ENCODE data around the gene HHIP.
"Not testable (repeated sequence)": the region's sequence is repeated elsewhere in the genome, so short reads cannot be mapped to it uniquely, and the experiment has no call there.

Gene HHIP

DNA sequence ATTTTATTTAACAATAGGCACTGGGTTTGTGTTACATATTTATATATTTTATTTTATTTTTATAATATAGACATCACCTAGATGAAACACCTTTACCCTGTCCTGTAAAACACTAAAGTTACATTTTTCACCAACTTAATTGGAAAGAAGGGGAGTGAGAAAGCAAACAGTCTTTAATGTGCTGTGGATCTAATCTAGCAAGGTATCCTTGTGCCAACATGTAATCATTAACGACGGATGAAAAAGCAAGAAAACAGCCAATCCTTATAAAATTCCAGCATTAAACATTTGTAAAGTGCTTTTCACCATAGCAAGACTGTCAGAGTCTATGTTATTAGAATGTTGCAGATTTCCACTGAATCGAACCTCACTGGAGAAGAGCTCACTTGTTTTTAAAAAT, 92.7 kb downstream of the HHIP start:
- no peak for DNase-seq (ENCODE audit: low read depth, low spot score)
- no peak overlapping the region for H3K27ac ChIP-seq

GRCh38 chr4:144739511-144740033, 93.6 kb downstream of the HHIP start:
- no peak for DNase-seq (ENCODE audit: low read depth, low spot score)
- no peak overlapping the region for H3K27ac ChIP-seq

DNA sequence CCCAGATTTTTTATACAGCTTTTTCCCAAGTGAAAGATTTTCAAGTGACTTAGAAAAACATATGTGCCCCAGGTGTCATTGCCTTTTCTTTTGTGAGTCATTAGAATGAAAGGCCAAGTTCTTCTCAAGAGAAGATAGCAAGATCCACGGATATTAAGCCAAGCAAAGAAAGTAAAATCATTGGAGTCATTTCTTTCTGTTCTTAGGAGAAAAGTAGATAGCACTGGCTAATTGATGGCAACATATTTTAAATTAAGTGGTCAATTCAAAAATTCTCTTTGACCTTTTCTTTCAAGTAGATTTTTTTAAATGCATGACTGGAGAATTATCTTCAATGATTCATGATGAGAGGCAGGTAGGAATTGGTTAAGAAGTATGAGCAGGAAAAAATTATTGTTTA, 94.4 kb downstream of the HHIP start:
- no peak overlapping the region for H3K27ac ChIP-seq
- no peak for DNase-seq (ENCODE audit: low read depth, low spot score)

- no peak for DNase-seq (ENCODE audit: low read depth, low spot score)
Observed at GRCh38 chr4:144748814-144749555, 103.0 kb downstream of the HHIP start.

DNA sequence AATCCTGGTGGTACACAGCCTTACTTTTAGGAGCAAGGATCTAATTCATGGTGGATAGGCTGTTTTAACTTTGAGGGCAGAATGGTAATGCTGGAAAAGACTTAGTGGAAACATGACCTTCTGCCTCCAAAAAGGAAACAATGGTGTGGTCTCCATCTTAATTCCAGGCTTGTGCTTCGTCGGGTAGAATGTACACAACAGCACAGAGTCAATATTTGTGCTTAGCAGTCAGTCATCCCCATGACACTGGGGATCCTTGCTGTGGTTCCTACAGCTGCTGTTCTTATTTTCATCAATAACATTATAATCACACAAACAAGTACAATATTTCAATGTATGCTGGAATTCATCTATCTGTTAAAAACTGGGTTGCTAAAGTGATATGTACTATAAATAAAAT, 104.4 kb downstream of the HHIP start:
- no peak for DNase-seq (ENCODE audit: low read depth, low spot score)

More at GRCh38 chr4:144748814-144749555, 103.0 kb downstream of the HHIP start:
- H3K27ac ChIP-seq = no peak overlapping the region

DNA sequence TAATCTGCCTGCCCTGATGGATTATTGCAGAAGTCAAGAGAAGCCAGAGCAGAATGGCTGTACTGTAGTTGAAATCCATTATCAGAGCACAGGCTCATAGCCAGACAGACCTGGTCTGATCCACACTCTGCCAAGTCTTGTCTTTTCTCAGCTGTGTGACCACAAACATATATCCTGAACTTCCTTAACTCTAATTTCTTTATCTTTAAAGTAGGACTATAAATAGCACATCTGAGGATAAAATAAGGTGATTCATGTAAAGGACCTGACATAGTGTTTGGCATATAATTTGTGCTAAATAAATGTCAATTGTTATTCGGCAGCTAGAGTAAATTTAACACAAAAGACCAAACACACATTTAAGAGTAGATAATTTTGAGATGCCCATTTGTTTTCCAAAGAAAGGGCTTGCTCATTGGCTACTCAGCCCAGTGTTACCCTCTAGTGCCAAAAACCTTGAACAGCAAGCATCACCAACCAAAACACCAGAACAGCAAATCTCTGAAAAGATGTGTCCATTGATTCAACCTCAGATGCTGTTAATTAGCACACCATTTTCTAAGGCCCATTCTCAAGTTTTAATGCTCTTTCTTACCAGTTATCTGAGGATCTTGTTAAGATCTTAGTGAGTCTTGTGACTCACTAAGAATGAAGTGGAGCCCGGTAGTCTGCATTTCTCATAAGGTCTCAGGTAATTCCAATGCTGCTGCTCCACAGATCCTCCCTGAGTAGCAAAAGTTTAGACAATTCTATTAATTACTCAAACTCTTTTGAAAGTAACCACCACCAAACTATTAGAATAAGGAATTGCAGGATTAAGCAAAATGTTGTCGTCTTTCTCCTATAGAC, 108.8 kb downstream of the HHIP start:
- DNase-seq (ENCODE audit: low read depth, low spot score) = no peak
- no peak overlapping the region for H3K27ac ChIP-seq

More for the DNA sequence above, 104.4 kb downstream of the HHIP start:
- H3K27ac ChIP-seq = no peak overlapping the region

DNA sequence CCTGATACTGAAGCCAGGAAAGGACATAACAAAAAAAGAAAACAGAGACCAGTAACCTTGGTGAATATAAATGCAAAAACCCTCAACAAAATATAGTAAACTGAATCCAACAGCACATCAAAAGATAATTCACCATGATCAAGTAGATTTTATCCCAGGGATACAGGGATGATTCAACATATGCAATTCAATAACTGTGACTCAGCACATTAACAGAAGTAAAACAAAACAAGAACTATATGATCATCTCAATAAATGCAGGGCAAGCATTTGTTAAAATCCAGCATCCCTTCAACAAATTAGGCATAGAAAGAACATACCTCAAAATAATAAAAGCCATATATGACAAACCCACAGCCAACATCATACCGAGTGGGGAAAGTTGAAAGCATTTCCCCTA, 112.0 kb downstream of the HHIP start:
- no peak for DNase-seq (ENCODE audit: low read depth, low spot score)
- no peak overlapping the region for H3K27ac ChIP-seq

DNA sequence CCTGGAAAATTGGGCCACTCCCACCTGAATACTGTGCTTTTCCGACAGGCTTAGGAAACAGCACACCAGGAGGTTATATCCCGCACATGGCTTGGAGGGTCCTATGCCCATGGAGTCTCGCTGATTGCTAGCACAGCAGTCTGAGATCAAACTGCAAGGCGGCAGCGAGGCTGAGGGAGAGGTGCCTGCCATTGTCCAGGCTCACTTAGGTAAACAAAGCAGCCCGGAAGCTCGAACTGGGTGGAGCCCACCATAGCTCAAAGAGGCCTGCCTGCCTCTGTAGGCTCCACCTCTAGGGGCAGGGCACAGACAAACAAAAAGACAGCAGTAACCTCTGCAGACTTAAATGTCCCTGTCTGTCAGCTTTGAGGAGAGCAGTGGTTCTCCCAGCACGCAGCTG, 122.9 kb downstream of the HHIP start:
- DNase-seq (ENCODE audit: low read depth, low spot score); H3K27ac ChIP-seq: not testable (repeated sequence)

- DNase-seq (ENCODE audit: low read depth, low spot score) = no peak
- H3K27ac ChIP-seq = no peak overlapping the region
Observed at GRCh38 chr4:144778364-144778763, 132.4 kb downstream of the HHIP start.

- DNase-seq (ENCODE audit: low read depth, low spot score) = no peak
- no peak overlapping the region for H3K27ac ChIP-seq
Observed at GRCh38 chr4:144782345-144782744, 136.4 kb downstream of the HHIP start.

DNA sequence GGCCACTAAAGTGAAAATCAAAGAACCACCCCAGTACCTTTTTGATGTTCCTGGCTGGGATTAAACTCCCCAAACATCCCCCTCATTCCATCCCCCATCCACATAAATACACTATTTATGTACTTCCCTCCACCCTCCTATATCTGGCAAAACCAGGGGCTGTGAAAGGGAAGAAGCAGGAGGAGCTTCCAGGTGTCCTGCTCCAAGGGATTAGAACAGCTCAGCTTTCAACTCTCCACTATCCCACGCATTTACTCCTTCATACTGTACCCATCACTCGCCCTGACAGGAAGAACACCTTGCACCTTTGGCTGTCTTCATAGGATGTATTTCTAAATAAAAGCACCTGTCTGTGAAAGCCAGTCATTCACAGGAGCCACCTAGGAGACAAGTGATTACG, 140.0 kb downstream of the HHIP start:
- no peak for DNase-seq (ENCODE audit: low read depth, low spot score)
- no peak overlapping the region for H3K27ac ChIP-seq

DNA sequence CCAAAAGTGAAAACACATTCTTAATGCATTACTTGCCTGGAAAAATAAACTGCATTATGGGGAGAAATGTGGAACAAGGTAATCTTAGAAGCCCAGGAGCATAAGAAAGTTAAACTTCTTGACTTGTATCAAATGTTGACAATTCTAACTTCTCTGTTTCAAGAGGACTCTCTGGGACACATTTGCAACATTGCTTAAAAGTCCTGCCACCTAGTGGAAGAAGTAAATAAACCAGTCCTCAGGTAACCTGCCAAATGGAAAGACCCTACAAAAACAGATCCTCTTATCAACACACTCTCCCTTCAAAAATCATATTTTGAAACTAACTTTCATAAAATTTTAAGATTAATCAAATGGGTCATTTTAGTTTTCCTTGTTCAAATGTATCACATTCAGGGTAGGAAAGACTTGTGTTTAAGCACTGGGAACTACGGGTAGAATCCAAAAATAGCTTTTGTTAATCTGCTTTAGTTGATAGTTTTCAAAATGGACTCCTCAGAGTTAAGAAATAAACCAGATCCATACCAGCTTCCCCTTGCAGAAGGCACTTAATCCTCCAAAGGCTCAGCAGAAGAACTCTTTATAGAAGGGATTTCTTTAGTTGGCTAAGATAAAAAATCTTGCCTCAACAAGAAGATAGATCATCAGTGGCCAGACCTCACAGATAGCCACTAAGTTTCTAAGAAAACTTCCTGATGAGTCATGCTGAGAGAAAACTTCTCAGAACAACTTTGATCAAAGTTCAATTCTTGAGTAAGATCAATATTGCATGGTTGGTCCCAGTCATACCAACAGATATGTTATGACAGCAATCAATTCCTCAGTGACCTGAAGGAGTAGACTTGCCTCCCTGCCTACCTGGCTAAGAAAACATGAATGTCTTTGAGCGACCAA, 141.7 kb downstream of the HHIP start:
- no peak for DNase-seq (ENCODE audit: low read depth, low spot score)
- no peak overlapping the region for H3K27ac ChIP-seq

- no peak for DNase-seq (ENCODE audit: low read depth, low spot score)
- no peak overlapping the region for H3K27ac ChIP-seq
Observed at GRCh38 chr4:144788469-144788868, 142.5 kb downstream of the HHIP start.

- H3K27ac ChIP-seq; DNase-seq (ENCODE audit: low read depth, low spot score): not testable (repeated sequence)
Observed at GRCh38 chr4:144791933-144792332, 146.0 kb downstream of the HHIP start.

Measured in epithelial cell of prostate (primary cell).